MCF 10A (cell line): ENCODE measurements around the gene USP7. TPM values are rescaled to one million over a fixed set of nuclear protein-coding genes. Genes with fewer than 3 reads are reported as not detected.

ENCODE experiments used
- BruUV-seq: library from RNA; stranded (reverse); fragments of 400-500 nt; replicated peaks from 2 replicates; lab custom pipeline; 2021; lab: Mats Ljungman, UMichigan
- CTCF ChIA-PET: fragments of 300-600 bp; sonication (Branson Sonifier 250); formaldehyde crosslinking; extraction: SDS; loops from one replicate; lab custom pipeline; 2021; ENCODE audit warnings: antibody characterized with exemption, inconsistent platforms; lab: Yijun Ruan, JAX
- POLR2A ChIA-PET: fragments of 300-600, 350-650 bp; sonication (Branson Sonifier 250); formaldehyde crosslinking; extraction: SDS; loops from one replicate; lab custom pipeline; 2020; ENCODE audit warnings: antibody characterized with exemption, inconsistent platforms; lab: Yijun Ruan, JAX
- DNase-seq: peaks from one replicate; pipeline ENCODE4 v3.0.0-alpha.2; 2018; ENCODE audit not compliant: unreplicated experiment
- H3K27ac Mint-ChIP-seq: one replicate; pipeline ENCODE4 v1.8.0; 2022; ENCODE audit warnings: mild to moderate bottlenecking, low read depth, mixed read lengths; ENCODE audit not compliant: unreplicated experiment
- H3K27me3 Mint-ChIP-seq: one replicate; pipeline ENCODE4 v1.8.0; 2022; ENCODE audit warnings: mixed read lengths; ENCODE audit not compliant: insufficient read depth, unreplicated experiment
- H3K36me3 Mint-ChIP-seq: one replicate; pipeline ENCODE4 v1.8.0; 2022; ENCODE audit warnings: mild to moderate bottlenecking, moderate library complexity, mixed read lengths; ENCODE audit not compliant: insufficient read depth, unreplicated experiment
- H3K4me1 Mint-ChIP-seq: one replicate; pipeline ENCODE4 v1.8.0; 2022; ENCODE audit warnings: mixed read lengths; ENCODE audit not compliant: insufficient read depth, unreplicated experiment
- H3K4me3 Mint-ChIP-seq: one replicate; pipeline ENCODE4 v1.8.0; 2022; ENCODE audit warnings: mild to moderate bottlenecking, moderate library complexity, mixed read lengths; ENCODE audit not compliant: unreplicated experiment
- H3K9me3 Mint-ChIP-seq: one replicate; pipeline ENCODE4 v1.8.0; 2022; ENCODE audit warnings: mixed read lengths; ENCODE audit not compliant: unreplicated experiment
- intact Hi-C: fragments of 100-400 bp; cut with micrococcal nuclease; formaldehyde crosslinking; loops from 2 replicates; pipeline ENCODE4 v1.14.1; 2022
- total RNA-seq: library from RNA; stranded (reverse); gene quantifications from 2 replicates; pipeline ENCODE4 v1.2.3, GENCODE V29; 2022
- TF ChIP-seq, protein P1 (sequence below): fragments of 200-600 bp; IDR thresholded peaks from one replicate; pipeline ENCODE4 v1.8.0; 2022; ENCODE audit warnings: antibody characterized with exemption, mild to moderate bottlenecking; ENCODE audit not compliant: unreplicated experiment

Gene USP7
- total RNA-seq, 1 experiment from 2014 or later: 108 TPM

GRCh38 chr16:8892101-8892575, 71.6 kb downstream of the USP7 start:
- CTCF ChIA-PET: interaction anchor here (0.6 to 7.8 kb wide), 4 partner anchors 13 to 1359 kb away, joined by 3 to 56 read pairs (median 4); partner anchors contain the start of gene LITAFD
- H3K4me1 Mint-ChIP-seq: peaks cover 4% of the 10 kb centered on the region
- no peaks in the 10 kb centered on the region for H3K27me3 Mint-ChIP-seq
- H3K36me3 Mint-ChIP-seq: peaks cover 68% of the 10 kb centered on the region
- TF ChIP-seq, protein P1, sequence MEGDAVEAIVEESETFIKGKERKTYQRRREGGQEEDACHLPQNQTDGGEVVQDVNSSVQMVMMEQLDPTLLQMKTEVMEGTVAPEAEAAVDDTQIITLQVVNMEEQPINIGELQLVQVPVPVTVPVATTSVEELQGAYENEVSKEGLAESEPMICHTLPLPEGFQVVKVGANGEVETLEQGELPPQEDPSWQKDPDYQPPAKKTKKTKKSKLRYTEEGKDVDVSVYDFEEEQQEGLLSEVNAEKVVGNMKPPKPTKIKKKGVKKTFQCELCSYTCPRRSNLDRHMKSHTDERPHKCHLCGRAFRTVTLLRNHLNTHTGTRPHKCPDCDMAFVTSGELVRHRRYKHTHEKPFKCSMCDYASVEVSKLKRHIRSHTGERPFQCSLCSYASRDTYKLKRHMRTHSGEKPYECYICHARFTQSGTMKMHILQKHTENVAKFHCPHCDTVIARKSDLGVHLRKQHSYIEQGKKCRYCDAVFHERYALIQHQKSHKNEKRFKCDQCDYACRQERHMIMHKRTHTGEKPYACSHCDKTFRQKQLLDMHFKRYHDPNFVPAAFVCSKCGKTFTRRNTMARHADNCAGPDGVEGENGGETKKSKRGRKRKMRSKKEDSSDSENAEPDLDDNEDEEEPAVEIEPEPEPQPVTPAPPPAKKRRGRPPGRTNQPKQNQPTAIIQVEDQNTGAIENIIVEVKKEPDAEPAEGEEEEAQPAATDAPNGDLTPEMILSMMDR: no peak
- POLR2A ChIA-PET: no interaction called here
- DNase-seq: no peak
- BruUV-seq: no TSS peak
- intact Hi-C loops: no loop called here
- H3K9me3 Mint-ChIP-seq: no peaks in the 10 kb centered on the region
- peak overlapping the region; percentile 42 for H3K27ac Mint-ChIP-seq
- H3K4me3 Mint-ChIP-seq: no peak overlapping the region

DNA sequence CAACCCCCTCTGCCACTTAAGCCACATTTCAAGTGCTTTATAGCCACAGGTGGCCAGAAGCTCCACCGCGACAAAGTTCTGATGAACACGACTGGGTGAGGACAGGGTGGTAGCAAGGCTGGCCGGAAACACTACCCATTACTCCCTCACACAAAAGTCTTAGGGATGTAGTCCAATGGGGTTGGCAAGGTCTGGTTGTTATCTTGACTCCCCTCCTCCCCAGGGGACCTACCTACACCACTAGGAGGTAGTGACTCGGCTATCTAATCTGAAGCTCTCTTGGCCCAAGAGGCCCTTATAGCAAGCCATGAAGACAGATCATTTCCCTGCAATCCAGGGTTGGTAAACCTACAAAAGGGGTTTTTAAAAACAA, 73.2 kb downstream of the USP7 start:
- H3K9me3 Mint-ChIP-seq: no peaks in the 10 kb centered on the region
- H3K36me3 Mint-ChIP-seq: peaks cover 57% of the 10 kb centered on the region
- TF ChIP-seq, protein P1: no peak
- no peak overlapping the region for H3K27ac Mint-ChIP-seq
- H3K27me3 Mint-ChIP-seq: no peaks in the 10 kb centered on the region
- no peak for DNase-seq
- CTCF ChIA-PET: interaction anchor here (1.8 to 7.8 kb wide), 2 partner anchors 11 to 46 kb away, joined by 6 to 56 read pairs; partner anchors contain the start of gene LITAFD
- no TSS peak for BruUV-seq
- peaks cover 17% of the 10 kb centered on the region for H3K4me1 Mint-ChIP-seq
- POLR2A ChIA-PET: interaction anchor here (0.9 kb wide), 1 partner anchor 10 kb away, joined by 4 read pairs; no protein-coding TSS in a partner anchor
- H3K4me3 Mint-ChIP-seq: no peak overlapping the region
- intact Hi-C loops: no loop called here

GRCh38 chr16:8889893-8890548, 73.7 kb downstream of the USP7 start:
- no peaks in the 10 kb centered on the region for H3K9me3 Mint-ChIP-seq
- ChIA-PET CTCF (interaction anchor here (0.8 to 7.8 kb wide), 2 partner anchors 10 to 229 kb away, joined by 4 to 56 read pairs; partner anchors contain the start of gene LITAFD), POLR2A (interaction anchor here (0.6 to 0.9 kb wide), 3 partner anchors 11 to 85 kb away, joined by 3 to 4 read pairs (median 3); no protein-coding TSS in a partner anchor)
- H3K4me3 Mint-ChIP-seq: no peak overlapping the region
- DNase-seq: no peak
- TF ChIP-seq, protein P1: no peak
- H3K27ac Mint-ChIP-seq: no peak overlapping the region
- no TSS peak for BruUV-seq
- intact Hi-C loops: loop anchor here (10.0 kb wide), 1 partner anchor 245 kb away; no protein-coding TSS in a partner anchor
- peaks cover 52% of the 10 kb centered on the region for H3K36me3 Mint-ChIP-seq
- no peaks in the 10 kb centered on the region for H3K27me3 Mint-ChIP-seq
- peaks cover 22% of the 10 kb centered on the region for H3K4me1 Mint-ChIP-seq
